Measurements from ENCODE around the gene KLHL26.

Gene KLHL26

GRCh38 chr19:18649371-18650020 lies 12.7 kb downstream of the KLHL26 start:
- DNase-seq = no peak

- no peak for DNase-seq
Measured at GRCh38 chr19:18650021-18650390, 13.2 kb downstream of the KLHL26 start.

- no peak for DNase-seq
Measured at GRCh38 chr19:18650468-18651041, 13.7 kb downstream of the KLHL26 start.

GRCh38 chr19:18651300-18651699 lies 14.5 kb downstream of the KLHL26 start:
- DNase-seq = no peak

- no peak for DNase-seq
Measured at GRCh38 chr19:18651733-18652132, 14.9 kb downstream of the KLHL26 start.

- DNase-seq = no peak
Measured at GRCh38 chr19:18653853-18654252, 17.0 kb downstream of the KLHL26 start.

GRCh38 chr19:18654469-18654868 lies 17.6 kb downstream of the KLHL26 start:
- DNase-seq = no peak

- DNase-seq = no peak
Measured at GRCh38 chr19:18655173-18655844, 18.5 kb downstream of the KLHL26 start.

GRCh38 chr19:18656337-18657086 lies 19.7 kb downstream of the KLHL26 start:
- DNase-seq = no peak

- no peak for DNase-seq
Measured at GRCh38 chr19:18657590-18658365, 20.9 kb downstream of the KLHL26 start.

- no peak for DNase-seq
Measured at GRCh38 chr19:18658366-18658855, 21.6 kb downstream of the KLHL26 start.

GRCh38 chr19:18659281-18660050 lies 22.6 kb downstream of the KLHL26 start:
- no peak for DNase-seq

GRCh38 chr19:18660051-18660910 lies 23.5 kb downstream of the KLHL26 start:
- DNase-seq = no peak

- DNase-seq = no peak
Measured at GRCh38 chr19:18660939-18661670, 24.3 kb downstream of the KLHL26 start.

GRCh38 chr19:18662972-18663732 lies 26.3 kb downstream of the KLHL26 start:
- no peak for DNase-seq

GRCh38 chr19:18663940-18664530 lies 27.2 kb downstream of the KLHL26 start:
- no peak for DNase-seq

GRCh38 chr19:18665771-18666202 lies 29.0 kb downstream of the KLHL26 start:
- DNase-seq = no peak

GRCh38 chr19:18666317-18666716 lies 29.5 kb downstream of the KLHL26 start:
- DNase-seq = no peak

GRCh38 chr19:18666784-18667183 lies 30.0 kb downstream of the KLHL26 start:
- no peak for DNase-seq

Data from NCI-H748 treated with DMSO at 0.1 percent for 48 hours (cell line).